ENCODE results near the gene INTS13. TPM values are rescaled to one million over a fixed set of nuclear protein-coding genes. Genes with fewer than 3 reads are reported as not detected.

Gene INTS13, protein sequence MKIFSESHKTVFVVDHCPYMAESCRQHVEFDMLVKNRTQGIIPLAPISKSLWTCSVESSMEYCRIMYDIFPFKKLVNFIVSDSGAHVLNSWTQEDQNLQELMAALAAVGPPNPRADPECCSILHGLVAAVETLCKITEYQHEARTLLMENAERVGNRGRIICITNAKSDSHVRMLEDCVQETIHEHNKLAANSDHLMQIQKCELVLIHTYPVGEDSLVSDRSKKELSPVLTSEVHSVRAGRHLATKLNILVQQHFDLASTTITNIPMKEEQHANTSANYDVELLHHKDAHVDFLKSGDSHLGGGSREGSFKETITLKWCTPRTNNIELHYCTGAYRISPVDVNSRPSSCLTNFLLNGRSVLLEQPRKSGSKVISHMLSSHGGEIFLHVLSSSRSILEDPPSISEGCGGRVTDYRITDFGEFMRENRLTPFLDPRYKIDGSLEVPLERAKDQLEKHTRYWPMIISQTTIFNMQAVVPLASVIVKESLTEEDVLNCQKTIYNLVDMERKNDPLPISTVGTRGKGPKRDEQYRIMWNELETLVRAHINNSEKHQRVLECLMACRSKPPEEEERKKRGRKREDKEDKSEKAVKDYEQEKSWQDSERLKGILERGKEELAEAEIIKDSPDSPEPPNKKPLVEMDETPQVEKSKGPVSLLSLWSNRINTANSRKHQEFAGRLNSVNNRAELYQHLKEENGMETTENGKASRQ
- total RNA-seq (2016; rRNA removed; fragmentation: Illumina TruSeq; extraction: Trizol) (43.7 and 62.3 TPM in 2 replicates), polyA plus RNA-seq (2011; rRNA removed) (11.4 and 16.3 TPM in 2 replicates), polyA minus RNA-seq (2011; rRNA and poly(A)+ RNA removed; ENCODE audit: low replicate concordance) (13.8 and 31.5 TPM in 2 replicates), Bru-seq, nascent RNA (percentile 81 among the genes with signal in this experiment), BruChase-seq, experiment 1, labeled RNA remaining after a 6-hour chase (percentile 82 among the genes with signal in this experiment), BruChase-seq, experiment 2, labeled RNA remaining after a 2-hour chase (percentile 82 among the genes with signal in this experiment)
- total RNA-seq (2016; cell fraction: cytosol; rRNA removed; fragmentation: Illumina TruSeq; extraction: Trizol; ENCODE audit: low read depth) = 15.8 and 15.9 TPM in 2 replicates
- total RNA-seq (2016; cell fraction: insoluble cytoplasmic fraction; rRNA removed; fragmentation: Illumina TruSeq; extraction: Trizol) = 47.2 and 64.6 TPM in 2 replicates
- 27.4 and 28.5 TPM in 2 replicates for total RNA-seq (2016; cell fraction: membrane; rRNA removed; fragmentation: Illumina TruSeq; extraction: Trizol)
- total RNA-seq (2016; cell fraction: nucleus; rRNA removed; fragmentation: Illumina TruSeq; extraction: Trizol) = 28.7 and 30.6 TPM in 2 replicates
- polyA plus RNA-seq (2011; cell fraction: cytosol; rRNA removed) = 4.8 and 7.6 TPM in 2 replicates
- 5.5 and 7.5 TPM in 2 replicates for polyA plus RNA-seq (2011; cell fraction: nucleus; rRNA removed)
- polyA plus RNA-seq (2012) = 20.3 and 21.4 TPM in 2 replicates
- 6.9 and 8.4 TPM in 2 replicates for polyA plus RNA-seq (2016; cell fraction: cytosol; fragmentation: Illumina TruSeq; extraction: Trizol; ENCODE audit: low read depth)
- polyA plus RNA-seq (2016; cell fraction: insoluble cytoplasmic fraction; fragmentation: Illumina TruSeq; extraction: Trizol; ENCODE audit: low read depth) = 56.6 and 67.3 TPM in 2 replicates
- polyA plus RNA-seq (2016; cell fraction: membrane; fragmentation: Illumina TruSeq; extraction: Trizol; ENCODE audit: low read depth) = 19.7 and 20.4 TPM in 2 replicates
- 33.4 and 38.6 TPM in 2 replicates for polyA plus RNA-seq (2016; cell fraction: nucleus; fragmentation: Illumina TruSeq; extraction: Trizol; ENCODE audit: insufficient read depth, low read depth)
- polyA minus RNA-seq (2011; cell fraction: cytosol; rRNA and poly(A)+ RNA removed) = 21.8 and 31.2 TPM in 2 replicates
- polyA minus RNA-seq (2011; cell fraction: nucleus; rRNA and poly(A)+ RNA removed) = 34.6 TPM in 2 replicates
- long read RNA-seq, experiment 1, transcript INTS13-201 (17 exons, 2,974 nt) = major isoform, 8 of 19 reads
- long read RNA-seq, experiment 1, partial matches to known transcripts = 5 of 19 reads
- long read RNA-seq, experiment 1, other reads (novel, unspliced or antisense) = 6 of 19 reads
- long read RNA-seq, experiment 2, transcript INTS13-201 (17 exons, 2,974 nt) = major isoform, 11 of 35 reads
- long read RNA-seq, experiment 2, partial matches to known transcripts = 11 of 35 reads
- long read RNA-seq, experiment 2, other reads (novel, unspliced or antisense) = 13 of 35 reads

DNA sequence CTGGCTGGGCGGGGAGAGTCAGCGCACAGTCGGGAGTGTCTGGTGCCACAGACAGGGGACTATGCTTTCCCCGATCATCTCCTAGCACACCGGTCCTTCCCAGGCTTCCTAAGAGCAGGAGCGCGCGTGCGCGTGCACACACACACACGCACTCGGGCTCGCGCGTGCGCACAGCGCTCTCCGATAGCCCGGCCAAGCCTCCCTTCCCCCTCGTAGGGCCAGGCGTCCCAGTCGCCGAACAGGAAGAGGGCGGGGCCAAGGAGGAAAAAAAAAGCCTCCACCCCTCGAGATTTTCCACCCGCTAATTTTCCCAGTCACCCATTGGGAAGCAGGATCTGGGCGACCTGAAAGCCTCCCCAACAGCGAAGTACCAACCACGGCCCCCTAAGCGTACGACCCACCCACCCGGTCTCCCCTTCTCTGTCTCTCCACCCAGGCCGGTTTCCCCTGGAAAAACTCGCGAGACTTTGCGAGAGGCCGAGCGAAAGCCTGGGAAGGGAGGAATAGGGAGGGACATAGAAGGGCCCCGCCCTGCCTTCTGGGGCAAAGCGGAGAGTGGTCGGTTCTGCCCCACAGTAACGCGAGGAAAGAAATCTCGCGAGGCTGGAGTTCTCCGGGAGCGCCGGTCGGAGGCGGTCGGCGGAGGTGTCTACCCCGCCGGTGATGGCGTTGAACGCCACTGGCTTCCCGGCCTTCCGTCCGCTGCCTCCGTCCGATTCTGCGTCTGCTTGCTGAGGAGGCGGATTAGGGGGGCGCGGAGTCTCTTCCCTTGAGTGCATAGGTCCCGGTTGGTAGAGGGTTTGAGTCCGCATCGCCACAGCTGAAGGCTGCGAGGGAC lies at the start of gene INTS13, which contains the start of gene FGFR1OP2:
Gene INTS13 (minus strand): TSS at position 119 of the 838 bp plus-strand sequence. CDS start 1,178 bp downstream, outside the sequence.
Gene FGFR1OP2 (plus strand): TSS at position 608 of the 838 bp plus-strand sequence. CDS start 15,689 bp downstream, outside the sequence.
- peaks cover 77% of the 10 kb centered on the region for H3K79me2 ChIP-seq (ENCODE audit: insufficient read depth, low read length)
- ChIA-PET POLR2A (no interaction called here), CTCF (ENCODE audit: low intra/inter-chr PET ratio, low total read pairs) (no interaction called here)
- TSS peak; percentile 75 for BruUV-seq (replicated peaks)
- no peaks in the 10 kb centered on the region for H3K9me3 ChIP-seq (ENCODE audit: low read length)
- H3K4me2 ChIP-seq (ENCODE audit: low read depth, low read length) = peak within 1 kb of the TSS; percentile 90
- no peaks in the 10 kb centered on the region; a peak in 1 of 5 replicates for H3K27me3 ChIP-seq (ENCODE audit: control insufficient read depth in 1 of 2, insufficient read depth in 2 of 2, low read length in 2 of 2)
- peak; percentile 89 for FAIRE-seq
- peak within 1 kb of the TSS; percentile 39 for H2AFZ ChIP-seq (ENCODE audit: low read length)
- intact Hi-C loops (cut with micrococcal nuclease; ENCODE audit: unreplicated experiment) = loop anchor here (1.0 to 5.0 kb wide), 2 partner anchors 51 to 76 kb away; partner anchors contain the start of gene TM7SF3
- peaks cover 43% of the 10 kb centered on the region for H3K4me1 ChIP-seq (ENCODE audit: insufficient read depth, low read length)
- peak within 1 kb of the TSS; percentile 92 for H3K27ac ChIP-seq (ENCODE audit: extremely low read length, insufficient read depth, low read length)
- H4K20me1 ChIP-seq (ENCODE audit: insufficient read depth, low read length) = peaks cover 10% of the 10 kb centered on the region
- peak within 1 kb of the TSS; percentile 94 for H3K9ac ChIP-seq (ENCODE audit: insufficient read depth, low read depth, low read length)
- H3K4me3 ChIP-seq (replicated peaks in 1 of 3; ENCODE audit: insufficient read depth in 1 of 3, low read depth in 2 of 3, low read length in 3 of 3) = peak within 1 kb of the TSS; percentile 88 to 99 (median 91)
- 2% methylated on average over 24 of the region's 69 CpGs for WGBS (ENCODE audit: low lambda C conversion rate)
- peak; percentile 97 for ATAC-seq
- in situ Hi-C loops (cut with HindIII; ENCODE audit: extremely low pct_ligation_motif_present, low pct_unique_long_range_greater_than_20kb) = loop anchor here (5.0 kb wide), 1 partner anchor 74 kb away; the partner anchor contains the start of gene TM7SF3
- 0 out of 5 replicates have a peak, but pooled peaks cover 0 to 3% of the 10 kb centered on the region in 2 experiments for H3K36me3 ChIP-seq (replicated peaks in 1 of 2; ENCODE audit: control insufficient read depth in 1 of 2, insufficient read depth in 2 of 2, low read length in 2 of 2)
- peak; percentile 98 for DNase-seq (ENCODE audit: low spot score)
- TF ChIP-seq ZNF710 (CRISPR knock-in tag; IDR thresholded peaks at IDR 0.05; ENCODE audit: borderline replicate concordance) (peak; percentile 64; the same call in 1 of the 2 replicates), KDM3A (CRISPR knock-in tag; IDR thresholded peaks at IDR 0.05; ENCODE audit: low read depth) (no peak), ZNF232 (CRISPR knock-in tag; IDR thresholded peaks at IDR 0.05; ENCODE audit: borderline replicate concordance) (peak; percentile 39; the same call in 1 of the 2 replicates), AHR (CRISPR knock-in tag; IDR thresholded peaks at IDR 0.05) (no peak; the same call in none of the 2 replicates), HMGA1 (CRISPR knock-in tag; conservative IDR thresholded peaks at IDR 0.05) (no peak), TGIF2 (CRISPR knock-in tag; IDR thresholded peaks at IDR 0.05) (peak; percentile 46; the same call in 1 of the 2 replicates), ZNF24 (IDR thresholded peaks at IDR 0.05) (0 out of 2 replicates have a peak, but pooled peaks have one; percentile 11), ZNF337 (CRISPR knock-in tag; IDR thresholded peaks at IDR 0.05; ENCODE audit: borderline replicate concordance, low read depth) (0 out of 2 replicates have a peak, but pooled peaks have one; percentile 4)
- TF ChIP-seq, protein P1, sequence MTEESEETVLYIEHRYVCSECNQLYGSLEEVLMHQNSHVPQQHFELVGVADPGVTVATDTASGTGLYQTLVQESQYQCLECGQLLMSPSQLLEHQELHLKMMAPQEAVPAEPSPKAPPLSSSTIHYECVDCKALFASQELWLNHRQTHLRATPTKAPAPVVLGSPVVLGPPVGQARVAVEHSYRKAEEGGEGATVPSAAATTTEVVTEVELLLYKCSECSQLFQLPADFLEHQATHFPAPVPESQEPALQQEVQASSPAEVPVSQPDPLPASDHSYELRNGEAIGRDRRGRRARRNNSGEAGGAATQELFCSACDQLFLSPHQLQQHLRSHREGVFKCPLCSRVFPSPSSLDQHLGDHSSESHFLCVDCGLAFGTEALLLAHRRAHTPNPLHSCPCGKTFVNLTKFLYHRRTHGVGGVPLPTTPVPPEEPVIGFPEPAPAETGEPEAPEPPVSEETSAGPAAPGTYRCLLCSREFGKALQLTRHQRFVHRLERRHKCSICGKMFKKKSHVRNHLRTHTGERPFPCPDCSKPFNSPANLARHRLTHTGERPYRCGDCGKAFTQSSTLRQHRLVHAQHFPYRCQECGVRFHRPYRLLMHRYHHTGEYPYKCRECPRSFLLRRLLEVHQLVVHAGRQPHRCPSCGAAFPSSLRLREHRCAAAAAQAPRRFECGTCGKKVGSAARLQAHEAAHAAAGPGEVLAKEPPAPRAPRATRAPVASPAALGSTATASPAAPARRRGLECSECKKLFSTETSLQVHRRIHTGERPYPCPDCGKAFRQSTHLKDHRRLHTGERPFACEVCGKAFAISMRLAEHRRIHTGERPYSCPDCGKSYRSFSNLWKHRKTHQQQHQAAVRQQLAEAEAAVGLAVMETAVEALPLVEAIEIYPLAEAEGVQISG (CRISPR knock-in tag; IDR thresholded peaks at IDR 0.05) = peak; percentile 28

Data from HepG2 (cell line).